ENCODE measurements around the gene KPNA1.
A peak's percentile ranks its signal among the peaks of the same experiment; 100 is the strongest.

- peak in 1 of 4 experiments; percentile 25 for TF ChIP-seq CTCF (IDR thresholded peaks at IDR 0.05)
- TF ChIP-seq POLR2A (IDR thresholded peaks at IDR 0.05), result peak; percentile 71 to 76
- TF ChIP-seq POLR2AphosphoS5 (IDR thresholded peaks at IDR 0.05), result peak; percentile 84 to 93 (median 90)
- no peak for TF ChIP-seq EP300 (IDR thresholded peaks at IDR 0.05)
These were observed 98.7 kb downstream of the KPNA1 start, which contains the start of gene WDR5B for GRCh38 chr3:122415762-122416654.
